Right ventricle myocardium superior (tissue), 1 donor: ENCODE measurements around the gene ATP1A2. TPM values are rescaled to one million over a fixed set of nuclear protein-coding genes. Genes with fewer than 3 reads are reported as not detected.
A peak's percentile ranks its signal among the peaks of the same experiment; 100 is the strongest.

Source experiments
- ATAC-seq: fragments of 200-7000 bp; cut with Tn5 transposase; one replicate; pipeline ENCODE4 v1.9.1; 2020; ENCODE audit warnings: mild to moderate bottlenecking; ENCODE audit not compliant: poor library complexity
- DNase-seq: peaks from one replicate; pipeline ENCODE4 v3.0.0-alpha.2; 2020
- intact Hi-C: fragments of 100-400 bp; cut with DNase I; formaldehyde crosslinking; loops from one replicate; pipeline ENCODE4 v1.11.2; 2022
- long read RNA-seq: library from polyadenylated mRNA; unstranded; transcript quantifications from one replicate; pipeline ENCODE4 v2.0.0, GENCODE V29; 2021
- total RNA-seq: library from RNA; stranded (reverse); fragmentation: NEBNext Ultra II Directional; extraction: Animal tissue kit (Norgen Biotek cat#: 25700); gene quantifications from one replicate; pipeline ENCODE4 v1.2.1, GENCODE V29; 2021
- donor health status: DM: no; HTN: yes; CAD: no; lungs with severe emphysema.

ATP1A2 gene
- total RNA-seq: 210 TPM
- long read RNA-seq, full-length matches to known transcripts: 52 of 323 reads
- long read RNA-seq, partial matches to known transcripts: 262 of 323 reads
- long read RNA-seq, other reads (novel, unspliced or antisense): 9 of 323 reads

DNA sequence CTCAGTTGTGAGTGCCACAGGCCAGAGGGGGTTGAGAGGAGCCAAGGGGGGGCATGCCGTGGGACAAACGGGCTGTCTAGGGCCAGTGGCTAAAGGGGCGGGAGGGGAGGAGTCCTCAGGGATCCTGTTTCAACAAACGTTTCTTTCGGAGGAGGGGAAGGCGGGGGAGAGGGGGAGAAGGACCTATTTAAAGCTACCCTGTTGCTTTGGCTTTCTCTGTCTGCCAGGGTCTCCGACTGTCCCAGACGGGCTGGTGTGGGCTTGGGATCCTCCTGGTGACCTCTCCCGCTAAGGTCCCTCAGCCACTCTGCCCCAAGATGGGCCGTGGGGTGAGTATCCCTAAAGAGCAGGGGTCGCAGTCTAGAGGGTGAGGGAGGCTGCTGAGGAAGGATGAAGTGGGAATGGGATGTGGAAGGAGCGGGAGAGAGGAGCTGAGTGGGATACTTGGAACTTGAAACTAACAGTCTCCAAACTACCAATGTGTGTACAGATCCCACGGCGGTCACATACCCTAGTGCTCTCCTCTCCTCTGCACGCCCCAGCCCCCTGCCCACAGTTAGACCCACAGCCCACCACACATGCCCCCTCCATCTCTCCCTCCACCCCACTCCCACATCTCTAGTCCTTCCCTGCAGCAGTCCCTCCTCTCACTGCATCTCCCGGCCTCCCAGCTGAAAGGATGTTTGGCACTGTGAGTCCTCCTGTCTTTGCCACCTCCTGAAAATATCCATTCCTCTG is at the start of gene ATP1A2:
ATP1A2 (plus strand) TSS at position 215 of the 738 bp plus-strand sequence; CDS start at position 318, 103 bp downstream.
- DNase-seq (peak; percentile 63), ATAC-seq (peak; percentile 73)
- intact Hi-C loops: no loop called here

GRCh38 chr1:160066829-160067745 is 48.5 kb upstream of the ATP1A2 start:
- DNase-seq (no peak), ATAC-seq (no peak)
- intact Hi-C loops: no loop called here

DNA sequence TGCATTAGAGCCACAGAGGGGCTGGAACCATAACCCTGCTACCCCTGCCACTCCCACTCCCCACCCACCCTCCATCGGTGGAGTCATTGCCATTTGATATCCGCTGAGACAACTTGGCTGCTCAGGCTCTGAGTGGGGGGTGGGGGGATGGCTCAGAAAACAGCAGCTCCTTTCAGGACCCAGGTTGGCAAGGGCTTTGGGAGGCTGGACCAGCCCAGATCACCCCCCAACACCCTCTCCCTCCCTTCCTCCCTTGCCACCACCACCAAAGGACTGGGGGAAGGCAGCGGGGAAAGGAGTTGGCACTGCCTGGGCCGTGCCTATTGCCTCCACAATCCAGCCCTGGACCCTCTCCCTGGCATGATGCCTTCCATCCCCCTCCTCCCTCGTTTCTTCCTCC is 47.3 kb upstream of the ATP1A2 start:
- ATAC-seq: no peak
- intact Hi-C loops: no loop called here
- no peak for DNase-seq

- intact Hi-C loops: no loop called here
- no peak for DNase-seq
- no peak for ATAC-seq
Observed at GRCh38 chr1:160069460-160070231, 45.9 kb upstream of the ATP1A2 start, which contains the start of gene KCNJ10. Gene KCNJ10 (minus strand): TSS chr1:160070160. CDS start chr1:160042532, 27,628 bp downstream.

GRCh38 chr1:160070243-160071163 is 45.1 kb upstream of the ATP1A2 start:
- peak; percentile 98 for ATAC-seq
- peak; percentile 86 for DNase-seq
- intact Hi-C loops: no loop called here

GRCh38 chr1:160071289-160071688 is 44.3 kb upstream of the ATP1A2 start:
- ATAC-seq: no peak
- intact Hi-C loops: no loop called here
- no peak for DNase-seq

DNA sequence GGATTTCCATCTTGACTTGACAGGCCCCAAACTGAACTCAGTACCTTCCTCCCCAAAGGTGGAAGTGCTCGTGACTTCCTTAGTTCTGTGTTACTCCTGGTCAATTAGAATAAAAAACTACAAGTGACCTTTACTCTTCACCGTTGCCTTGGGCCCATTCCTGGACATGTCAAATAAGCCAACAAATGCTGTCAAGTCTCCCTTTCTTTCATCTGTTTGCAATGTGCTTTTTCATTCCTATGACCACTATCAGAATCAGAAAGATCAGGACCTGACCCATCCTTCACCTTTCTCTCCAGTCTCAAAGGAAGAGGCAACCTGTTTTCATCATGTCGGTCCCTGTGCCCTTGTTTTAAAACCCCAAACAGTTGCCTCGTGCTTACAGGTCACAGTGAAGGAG is 40.7 kb upstream of the ATP1A2 start:
- no peak for DNase-seq
- intact Hi-C loops: no loop called here
- ATAC-seq: no peak

- DNase-seq: no peak
- intact Hi-C loops: no loop called here
- ATAC-seq: no peak
Observed at GRCh38 chr1:160075836-160076235, 39.7 kb upstream of the ATP1A2 start.

DNA sequence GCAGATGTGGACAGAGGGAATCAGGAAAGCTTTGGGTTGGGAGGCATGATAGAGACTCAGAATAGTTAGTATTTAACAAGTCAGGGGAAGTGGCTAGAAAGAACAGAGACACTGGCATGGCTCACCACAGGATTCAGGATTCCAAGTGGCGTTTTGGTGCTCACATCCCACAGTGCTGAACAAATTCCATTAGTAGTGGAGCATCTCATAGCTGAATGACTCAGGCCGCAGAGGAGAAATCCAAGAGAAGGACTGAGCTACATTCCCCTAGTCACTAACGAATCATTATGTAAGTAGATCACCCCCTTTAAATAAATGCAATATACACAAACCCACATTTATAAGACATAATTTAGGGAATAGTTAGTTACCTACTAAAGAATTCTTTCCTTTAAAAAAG is 39.3 kb upstream of the ATP1A2 start:
- ATAC-seq (no peak), DNase-seq (no peak)
- intact Hi-C loops: no loop called here

DNA sequence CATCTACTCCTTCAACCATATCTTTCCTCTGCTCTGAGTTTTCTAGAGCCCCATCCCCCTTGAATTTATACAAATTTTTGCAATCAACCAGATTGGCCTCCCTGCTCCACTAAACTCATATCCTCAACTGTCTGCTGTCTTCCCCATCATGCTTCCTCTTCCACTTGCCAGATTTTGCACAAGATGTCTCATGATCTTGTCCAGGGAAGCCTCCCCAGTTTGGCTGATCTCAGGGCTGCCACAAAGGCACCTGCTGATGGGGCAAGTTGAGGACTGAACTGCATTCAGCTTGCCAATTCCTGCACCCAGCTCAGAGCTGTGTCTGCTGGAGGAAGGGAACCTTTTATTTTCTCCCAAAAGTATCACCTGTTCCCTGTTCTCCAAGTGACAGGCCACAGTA is 38.1 kb upstream of the ATP1A2 start:
- intact Hi-C loops: no loop called here
- no peak for DNase-seq
- ATAC-seq: peak; percentile 15

- intact Hi-C loops: no loop called here
- DNase-seq (no peak), ATAC-seq (peak; percentile 66)
Observed at GRCh38 chr1:160078512-160079195, 36.9 kb upstream of the ATP1A2 start.

GRCh38 chr1:160079448-160079847 is 36.1 kb upstream of the ATP1A2 start:
- intact Hi-C loops: no loop called here
- ATAC-seq (no peak), DNase-seq (no peak)

DNA sequence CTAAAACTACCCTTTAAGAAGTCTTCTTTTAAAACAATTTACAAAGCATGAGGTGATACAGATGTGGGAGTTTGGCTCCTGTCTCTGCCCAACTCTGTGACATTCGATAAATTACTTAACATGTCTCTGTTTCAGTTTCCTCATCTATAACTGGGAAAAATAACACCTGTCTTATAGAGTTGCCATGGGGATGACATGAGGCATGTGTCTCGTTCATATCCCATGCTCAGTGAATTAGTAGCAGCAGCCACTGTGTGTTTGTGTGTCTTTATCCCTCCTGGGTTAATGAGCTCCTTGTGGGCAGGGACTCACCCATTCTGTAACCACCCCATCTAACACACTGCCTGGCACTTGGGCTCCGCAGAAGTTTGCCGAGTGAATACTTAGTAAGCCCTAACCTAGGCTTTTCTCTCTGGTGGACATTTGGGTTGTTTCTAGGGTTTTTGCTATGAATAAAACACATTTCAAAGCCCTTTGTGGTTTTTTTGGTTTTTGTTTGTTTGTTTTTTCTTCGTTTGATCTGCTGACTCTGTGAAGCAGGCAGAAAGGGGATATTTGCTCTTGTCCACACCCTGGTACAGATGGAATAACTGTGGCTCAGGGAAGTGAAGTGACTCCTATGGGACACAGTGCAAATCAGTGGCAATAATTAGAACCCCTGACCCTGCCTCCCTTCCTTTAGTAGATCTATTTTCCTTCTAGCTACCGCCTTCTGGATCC is 35.0 kb upstream of the ATP1A2 start:
- no peak for DNase-seq
- intact Hi-C loops: loop anchor here (5.0 to 10.0 kb wide), 2 partner anchors 33 to 294 kb away; no protein-coding TSS in a partner anchor
- no peak for ATAC-seq

- intact Hi-C loops: loop anchor here (5.0 to 10.0 kb wide), 2 partner anchors 34 to 293 kb away; no protein-coding TSS in a partner anchor
- no peak for ATAC-seq
- DNase-seq: no peak
Observed at GRCh38 chr1:160081261-160081936, 34.2 kb upstream of the ATP1A2 start, which contains the start of gene KCNJ9. Gene KCNJ9 (plus strand): TSS chr1:160081538. CDS start chr1:160084031, 2,493 bp downstream.

- intact Hi-C loops: loop anchor here (5.0 to 10.0 kb wide), 2 partner anchors 35 to 292 kb away; no protein-coding TSS in a partner anchor
- no peak for ATAC-seq
- no peak for DNase-seq
Observed at GRCh38 chr1:160082487-160082886, 33.1 kb upstream of the ATP1A2 start.

- no peak for DNase-seq
- intact Hi-C loops: loop anchor here (5.0 to 10.0 kb wide), 2 partner anchors 36 to 292 kb away; no protein-coding TSS in a partner anchor
- no peak for ATAC-seq
Observed at GRCh38 chr1:160082926-160083325, 32.6 kb upstream of the ATP1A2 start.
